OCI-LY7 (cell line): ENCODE measurements around the gene HDAC9.

ENCODE experiments used
- CTCF ChIP-seq: fragments of 200-600 bp; sonication (generic); conservative IDR thresholded peaks from 2 replicates; pipeline ENCODE4 v1.5.1; 2014; ENCODE audit warnings: mild to moderate bottlenecking, antibody characterized with exemption, low read length, moderate library complexity, mixed read lengths
- EZH2phosphoT487 ChIP-seq: fragments of 200-600 bp; sonication (generic); IDR thresholded peaks from 2 replicates; pipeline ENCODE4 v1.6.1; 2018; ENCODE audit warnings: low read depth, borderline replicate concordance, mild to moderate bottlenecking, mixed run types, antibody characterized with exemption, low read length, moderate library complexity, mixed read lengths

DNA sequence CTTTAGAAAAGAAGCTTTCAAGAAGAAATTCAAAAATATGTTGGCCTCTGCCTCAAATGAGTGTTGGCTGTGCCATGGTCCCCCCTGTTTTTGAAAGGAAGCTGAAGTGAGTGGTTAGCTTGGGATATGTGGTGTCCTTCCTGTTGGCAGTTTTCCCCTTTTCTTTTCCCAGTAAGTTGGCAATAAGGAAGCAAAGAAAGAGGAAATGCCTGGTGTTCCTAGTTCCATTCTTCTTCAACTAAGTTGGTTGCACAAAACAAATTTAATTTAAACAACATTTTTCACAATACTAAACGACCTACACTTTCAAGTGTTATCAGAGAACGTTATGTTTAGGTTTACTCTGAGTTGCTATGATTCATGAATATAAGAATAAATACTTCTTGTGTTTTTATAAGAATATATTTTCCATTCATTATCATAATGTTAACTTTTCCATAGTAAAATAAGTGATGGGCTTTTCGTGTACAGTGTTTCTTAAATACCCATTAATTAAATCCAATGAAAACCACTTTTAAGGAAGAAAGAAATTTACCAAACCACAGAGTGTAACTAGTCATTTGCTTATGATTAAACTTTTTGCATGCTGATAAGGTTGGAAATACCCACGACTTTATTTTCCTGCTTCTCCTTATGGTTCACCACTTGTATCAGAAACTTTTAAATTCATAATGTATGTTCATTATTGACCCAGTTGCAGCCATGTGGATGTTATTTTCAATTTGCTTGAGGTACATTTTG, 7.7 kb downstream of the HDAC9 start:
- TF ChIP-seq CTCF (no peak), EZH2phosphoT487 (no peak)
